Astrocyte of the spinal cord (primary cell): ENCODE measurements around the gene CENPS.

ENCODE experiments used
- DNase-seq: peaks from one replicate; pipeline ENCODE4 v3.0.0; 2011; ENCODE audit warnings: low read depth, low spot score
- H3K4me3 ChIP-seq: 2 replicates; pipeline ENCODE4 v1.5.1; 2011; ENCODE audit warnings: low read depth, mild to moderate bottlenecking, low read length, moderate library complexity
- CTCF ChIP-seq: IDR thresholded peaks from 2 replicates; pipeline ENCODE4 v1.5.1; 2012; ENCODE audit warnings: low read depth, mild to moderate bottlenecking, low read length, inconsistent platforms
- in situ Hi-C: cut with HindIII; loops from 2 replicates; pipeline ENCODE4 v1.10.0; 2017; ENCODE audit warnings: low sequenced_read_pairs

Gene CENPS

GRCh38 chr1:10431070-10431730 is 967 bp downstream of the CENPS start:
- DNase-seq = no peak
- H3K4me3 ChIP-seq = peak overlapping the region; percentile 88
- in situ Hi-C loops = no loop called here
- no peak for TF ChIP-seq CTCF

GRCh38 chr1:10432910-10433700 is 2.9 kb downstream of the CENPS start:
- no peak for TF ChIP-seq CTCF
- in situ Hi-C loops = no loop called here
- no peak for DNase-seq
- no peak overlapping the region for H3K4me3 ChIP-seq

- DNase-seq = no peak
- TF ChIP-seq CTCF = no peak
- in situ Hi-C loops = no loop called here
- H3K4me3 ChIP-seq = no peak overlapping the region
These were observed 3.6 kb downstream of the CENPS start for GRCh38 chr1:10433790-10434189.

GRCh38 chr1:10434590-10434989 is 4.4 kb downstream of the CENPS start:
- no peak overlapping the region for H3K4me3 ChIP-seq
- in situ Hi-C loops = no loop called here
- no peak for DNase-seq
- no peak for TF ChIP-seq CTCF

GRCh38 chr1:10437052-10437451 is 6.8 kb downstream of the CENPS start:
- in situ Hi-C loops = no loop called here
- no peak for DNase-seq
- no peak overlapping the region for H3K4me3 ChIP-seq
- no peak for TF ChIP-seq CTCF

- no peak for TF ChIP-seq CTCF
- H3K4me3 ChIP-seq = no peak overlapping the region
- in situ Hi-C loops = no loop called here
- DNase-seq = no peak
These were observed 8.5 kb downstream of the CENPS start for GRCh38 chr1:10438677-10439163.
